Renal pelvis (tissue), 4 donors: Measurements from ENCODE around the gene NDUFB2. TPM values are rescaled to one million over a fixed set of nuclear protein-coding genes. Genes with fewer than 3 reads are reported as not detected.
"Not testable (repeated sequence)": the region's sequence is repeated elsewhere in the genome, so short reads cannot be mapped to it uniquely, and the experiment has no call there.

Experiments used
- DNase-seq: peaks from one replicate; pipeline ENCODE4 v3.0.0-alpha.2; 2013
- polyA plus RNA-seq, 3 donors: library from polyadenylated mRNA; unstranded; fragments of 120-200 nt; gene quantifications; one replicate each; pipeline ENCODE4 v1.2.1, GENCODE V29; 2013; ENCODE audit not compliant: insufficient read length in 3 of 3

The NDUFB2 gene
- polyA plus RNA-seq, 3 donors, result 187 to 212 (median 199) TPM

DNA sequence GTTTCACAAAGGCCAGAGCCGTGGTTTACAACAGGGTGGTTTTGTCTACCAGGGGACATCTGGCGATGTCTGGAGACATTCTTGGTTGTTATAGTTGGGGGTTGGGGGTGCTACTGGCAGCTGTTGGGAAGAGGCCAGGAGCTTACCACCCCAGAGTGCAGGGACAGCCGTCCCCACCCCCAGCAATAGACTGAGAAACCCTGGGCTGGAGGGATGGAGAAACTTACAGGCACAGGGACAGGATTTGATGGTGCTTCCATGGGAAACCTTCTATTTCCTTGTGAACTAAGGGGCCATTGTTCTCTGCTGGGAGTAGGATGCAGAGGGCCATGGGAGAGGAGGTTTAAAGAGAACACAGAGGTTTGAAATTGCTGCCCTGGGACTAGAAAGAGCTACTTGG lies 12.9 kb upstream of the NDUFB2 start:
- DNase-seq, result no peak

GRCh38 chr7:140684066-140684950 lies 12.2 kb upstream of the NDUFB2 start:
- no peak for DNase-seq

GRCh38 chr7:140685407-140686087 lies 11.0 kb upstream of the NDUFB2 start:
- DNase-seq, result no peak

- DNase-seq, result no peak
These were observed 9.6 kb upstream of the NDUFB2 start for GRCh38 chr7:140686921-140687320.

DNA sequence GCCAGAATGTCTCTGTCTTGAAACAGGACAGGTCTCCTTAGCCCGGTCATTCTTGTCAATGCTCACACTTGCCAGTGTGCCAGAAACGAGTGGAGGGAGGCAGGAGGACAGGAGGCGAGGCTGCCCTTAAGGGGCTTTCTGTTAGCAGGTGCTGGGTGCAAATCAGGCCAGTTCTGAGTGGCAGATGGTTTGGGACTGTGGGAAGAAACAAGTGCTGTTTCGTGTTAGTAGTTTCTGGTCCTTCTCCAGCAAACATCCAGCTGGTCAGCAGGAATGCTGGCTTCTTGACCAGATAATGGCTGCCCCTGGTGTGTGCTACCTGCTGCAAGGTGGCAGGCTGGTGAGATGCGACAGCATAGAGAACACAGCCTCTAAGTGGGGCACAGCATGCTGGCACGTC lies 8.2 kb upstream of the NDUFB2 start:
- no peak for DNase-seq

DNA sequence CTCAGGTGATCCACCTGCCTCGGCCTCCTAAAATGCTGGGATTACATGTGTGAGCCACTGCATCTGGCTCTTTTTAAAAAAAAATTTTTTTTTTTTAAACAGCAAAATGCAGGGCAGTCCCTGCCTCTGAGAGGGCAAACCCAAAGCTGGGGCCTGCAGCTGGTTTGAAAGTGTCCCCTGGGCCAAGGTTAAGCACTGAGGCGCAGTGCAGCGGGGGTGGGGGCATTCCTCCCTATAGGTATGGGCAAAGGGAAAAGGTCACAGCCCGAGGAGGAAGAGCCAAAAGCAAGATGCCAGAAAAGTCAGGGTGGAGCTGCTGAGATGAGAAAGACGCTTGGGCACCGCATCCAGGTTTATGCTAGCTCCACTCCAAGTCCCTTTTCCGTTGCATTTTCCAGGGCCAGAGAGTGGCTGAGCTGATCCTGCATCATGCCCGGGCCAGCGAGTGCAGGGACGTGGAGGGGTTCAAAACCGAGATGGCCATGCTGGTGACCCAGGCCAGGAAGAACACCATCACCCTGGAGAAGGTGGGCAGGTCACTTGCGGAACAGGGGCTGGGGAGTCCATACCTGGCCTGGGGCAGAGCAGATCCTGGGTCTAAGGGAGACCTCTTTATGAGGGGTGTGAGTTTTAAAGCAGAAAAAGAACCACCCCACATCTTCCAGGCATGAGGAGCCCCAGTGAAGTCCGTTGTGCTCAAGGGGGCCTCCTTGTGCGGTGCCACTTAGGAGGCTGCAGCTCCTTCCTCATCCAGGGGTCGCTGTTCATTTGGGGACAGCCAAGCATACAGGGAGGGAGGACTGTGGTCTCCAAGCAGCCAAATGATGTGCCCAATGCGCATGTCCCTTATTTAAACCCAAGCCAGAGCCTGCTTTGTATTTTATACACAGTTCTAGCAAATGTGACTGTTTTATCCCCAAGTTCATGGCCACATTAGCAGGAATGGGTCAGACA lies 7.0 kb upstream of the NDUFB2 start:
- no peak for DNase-seq

GRCh38 chr7:140691376-140692045 lies 5.0 kb upstream of the NDUFB2 start:
- DNase-seq, result no peak

DNA sequence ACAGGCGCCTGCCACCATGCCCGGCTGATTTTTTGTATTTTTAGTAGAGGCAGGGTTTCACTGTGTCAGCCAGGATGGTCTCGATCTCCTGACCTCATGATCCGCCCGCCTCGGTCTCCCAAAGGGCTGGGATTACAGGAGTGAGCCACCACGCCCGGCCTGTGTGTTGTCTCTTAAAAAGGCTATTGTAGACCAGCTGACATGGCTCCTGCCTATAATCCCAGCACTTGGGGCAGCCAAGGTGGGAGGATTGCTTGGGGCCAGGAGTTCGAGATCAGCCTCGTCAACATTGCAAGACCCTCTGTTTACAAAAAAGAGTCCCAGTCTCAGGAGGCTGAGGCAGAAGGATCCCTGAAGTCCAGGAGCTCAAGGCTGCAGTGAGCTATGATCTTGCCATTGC lies 2.7 kb upstream of the NDUFB2 start:
- not testable (repeated sequence) for DNase-seq

DNA sequence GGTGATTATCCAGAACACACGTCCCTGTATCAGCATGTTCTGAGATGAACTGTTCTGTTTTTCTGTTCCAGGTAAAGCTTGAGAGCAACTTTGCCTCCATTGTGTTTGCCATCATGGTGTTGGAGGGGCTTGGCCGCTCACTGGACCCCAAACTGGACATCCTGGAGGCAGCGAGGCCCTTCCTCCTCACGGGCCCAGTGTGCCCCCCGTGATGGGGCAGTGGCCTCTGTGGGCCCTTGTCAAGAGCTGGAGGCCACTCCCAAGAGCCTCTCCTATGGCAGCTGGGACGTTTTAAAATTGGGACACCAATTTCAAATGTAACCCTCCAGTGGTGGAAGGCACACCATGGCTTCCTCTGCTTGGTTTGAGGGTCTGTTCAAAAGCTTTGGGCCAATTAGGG lies 1.9 kb upstream of the NDUFB2 start:
- DNase-seq, result no peak

GRCh38 chr7:140695381-140695780 lies 1.1 kb upstream of the NDUFB2 start:
- no peak for DNase-seq

DNA sequence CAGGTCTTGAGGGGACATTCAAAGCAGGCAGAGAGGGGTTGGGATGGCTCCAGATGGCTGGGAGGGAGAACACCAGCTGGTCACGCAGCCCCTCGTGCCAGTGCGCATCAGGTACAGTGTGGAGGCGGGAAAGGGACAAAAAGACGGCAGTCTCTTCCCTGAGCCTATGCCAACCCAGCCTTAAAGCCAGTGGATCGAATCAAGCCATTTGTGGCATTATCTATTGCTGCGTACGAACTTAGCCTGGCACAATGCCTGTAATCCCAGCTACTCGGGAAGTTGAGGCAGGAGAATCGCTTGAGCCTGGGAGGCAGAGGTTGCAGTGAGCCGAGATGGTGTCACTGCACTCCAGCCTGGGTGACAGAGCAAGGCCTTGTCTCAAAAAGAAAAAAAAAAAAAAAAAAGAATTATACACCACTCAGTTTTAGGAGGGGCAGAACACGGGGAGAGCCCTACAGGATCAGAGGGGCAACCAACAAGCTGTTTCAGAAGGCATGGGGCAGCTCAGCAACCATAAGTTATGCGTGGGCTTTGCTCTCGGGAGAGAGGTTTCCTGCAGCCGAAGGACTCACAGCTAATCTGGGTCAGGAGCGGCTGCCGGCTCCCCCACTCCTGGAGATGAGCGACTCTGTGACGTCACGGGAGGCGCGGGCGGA lies 356 bp upstream of the NDUFB2 start:
- peak; percentile 94 for DNase-seq

DNA sequence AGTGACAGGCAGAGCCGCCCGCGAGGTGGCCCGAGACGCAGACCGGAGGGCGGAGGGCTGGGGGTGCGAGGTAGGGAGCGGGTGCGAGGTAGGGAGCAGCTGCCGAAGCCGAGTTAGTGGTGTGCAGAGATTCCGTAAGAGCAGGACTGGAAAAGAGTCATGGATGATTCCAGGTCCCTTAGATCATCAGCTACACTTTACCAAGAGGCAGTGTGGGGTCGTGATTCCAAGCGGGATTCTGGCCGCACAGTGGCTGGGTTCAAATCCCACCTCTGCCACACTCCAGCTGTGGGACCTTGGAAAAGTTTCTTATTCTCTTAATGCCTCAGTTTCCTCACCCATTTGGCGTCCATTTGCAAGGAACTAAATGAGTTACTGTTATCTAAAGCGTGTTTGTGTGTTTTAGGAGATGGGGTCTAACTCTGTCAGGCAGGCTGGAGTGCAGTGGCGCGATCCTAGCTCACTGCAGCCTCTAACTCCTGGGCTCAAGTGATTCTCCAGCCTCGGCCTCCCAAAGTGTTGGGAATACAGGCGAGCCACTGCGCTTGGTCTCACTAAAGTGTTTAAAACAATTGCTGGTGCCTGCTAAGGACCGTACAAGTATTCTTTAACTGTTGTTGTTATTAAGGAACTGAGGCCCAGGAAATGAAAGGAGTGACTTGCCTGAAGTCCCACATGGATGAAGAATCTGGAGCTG lies 1.1 kb downstream of the NDUFB2 start:
- DNase-seq, result no peak

GRCh38 chr7:140698477-140698876 lies 2.0 kb downstream of the NDUFB2 start:
- no peak for DNase-seq

GRCh38 chr7:140702774-140703173 lies 6.3 kb downstream of the NDUFB2 start:
- DNase-seq, result no peak

- DNase-seq, result no peak
These were observed 7.7 kb downstream of the NDUFB2 start for GRCh38 chr7:140704205-140704604.

DNA sequence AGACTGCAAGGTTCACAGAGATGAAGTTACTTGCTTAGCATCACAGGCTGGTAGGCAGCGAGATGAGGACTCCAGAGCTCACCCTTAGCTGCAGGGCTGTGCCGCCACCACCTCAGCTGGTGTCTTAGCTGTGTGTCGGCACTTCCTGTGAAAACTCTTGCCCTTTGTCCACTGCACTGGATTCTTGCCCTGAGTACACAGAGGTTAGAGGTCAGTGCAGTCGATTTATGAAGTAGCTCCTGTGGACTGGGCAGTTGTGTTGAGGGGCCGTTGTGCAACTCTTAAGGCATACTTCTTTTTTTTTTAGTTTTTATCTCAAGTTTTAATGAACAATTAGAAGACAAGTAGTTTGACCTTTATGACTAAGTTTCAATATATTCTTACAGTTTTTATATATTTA lies 10.6 kb downstream of the NDUFB2 start:
- no peak for DNase-seq

GRCh38 chr7:140708764-140709163 lies 12.3 kb downstream of the NDUFB2 start:
- not testable (repeated sequence) for DNase-seq

GRCh38 chr7:140712392-140712791 lies 15.9 kb downstream of the NDUFB2 start:
- not testable (repeated sequence) for DNase-seq

- DNase-seq, result no peak
These were observed 18.0 kb downstream of the NDUFB2 start for GRCh38 chr7:140714331-140715040.

DNA sequence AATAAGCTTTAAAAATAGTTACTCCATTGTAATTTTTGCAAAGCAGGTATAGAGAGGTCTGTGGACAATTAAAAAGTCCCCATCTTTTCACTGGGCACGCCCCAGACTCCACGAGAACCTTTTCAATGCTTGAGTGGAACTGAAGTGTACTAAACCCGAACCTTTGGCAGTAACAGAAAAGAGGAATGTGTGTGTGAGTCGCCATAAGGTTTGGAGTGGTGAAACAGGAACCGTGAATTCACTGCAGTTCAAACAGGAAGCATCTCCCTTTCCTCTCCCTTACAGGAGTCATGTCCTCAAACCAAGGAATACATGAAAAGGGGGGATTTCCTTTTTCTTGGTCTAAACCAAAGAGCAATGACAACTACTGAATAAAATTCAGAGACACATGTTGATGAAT lies 23.2 kb downstream of the NDUFB2 start:
- no peak for DNase-seq
